Superior temporal gyrus (tissue), 1 donor: Measurements from ENCODE around the gene SLC6A19.

Source experiments
- DNase-seq: peaks from one replicate; pipeline ENCODE4 v3.0.0-alpha.2; 2016; ENCODE audit errors: extremely low spot score

The SLC6A19 gene

DNA sequence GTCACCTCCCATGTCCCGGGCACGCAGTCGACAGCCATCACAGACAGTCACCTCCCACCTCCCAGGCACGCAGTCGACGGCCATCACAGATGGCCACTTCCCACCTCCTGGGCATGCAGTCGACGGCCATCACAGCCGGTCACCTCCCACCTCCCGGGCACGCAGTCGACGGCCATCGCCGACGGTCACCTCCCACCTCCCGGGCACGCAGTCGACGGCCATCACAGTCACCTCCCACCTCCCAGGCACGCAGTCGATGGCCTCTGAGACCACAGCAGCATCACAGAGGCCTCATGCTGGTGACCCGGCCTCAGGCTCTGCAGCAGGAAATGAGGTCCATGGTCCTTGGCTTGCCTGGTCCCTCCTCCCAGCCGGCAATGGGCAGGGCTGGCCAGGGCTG lies 5.5 kb upstream of the SLC6A19 start:
- no peak for DNase-seq

DNA sequence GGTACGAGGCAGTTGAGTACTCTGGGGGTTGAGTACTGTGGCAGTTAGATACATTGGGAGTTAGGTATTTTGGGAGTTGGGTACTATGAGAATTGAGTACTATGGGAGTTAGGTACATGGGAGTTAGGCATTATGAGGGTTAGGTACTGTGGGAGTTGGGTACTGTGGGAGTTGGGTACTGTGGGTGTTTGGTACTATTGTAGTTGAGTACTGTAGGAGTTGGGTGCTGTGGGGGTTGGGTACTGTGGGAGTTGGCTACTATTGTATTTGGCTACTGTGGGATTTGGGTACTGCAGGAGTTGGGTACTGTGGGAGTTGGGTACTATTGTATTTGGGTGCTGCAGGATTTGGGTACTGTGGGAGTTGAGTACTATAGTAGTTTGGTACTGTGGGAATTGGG lies 4.8 kb upstream of the SLC6A19 start:
- no peak for DNase-seq

DNA sequence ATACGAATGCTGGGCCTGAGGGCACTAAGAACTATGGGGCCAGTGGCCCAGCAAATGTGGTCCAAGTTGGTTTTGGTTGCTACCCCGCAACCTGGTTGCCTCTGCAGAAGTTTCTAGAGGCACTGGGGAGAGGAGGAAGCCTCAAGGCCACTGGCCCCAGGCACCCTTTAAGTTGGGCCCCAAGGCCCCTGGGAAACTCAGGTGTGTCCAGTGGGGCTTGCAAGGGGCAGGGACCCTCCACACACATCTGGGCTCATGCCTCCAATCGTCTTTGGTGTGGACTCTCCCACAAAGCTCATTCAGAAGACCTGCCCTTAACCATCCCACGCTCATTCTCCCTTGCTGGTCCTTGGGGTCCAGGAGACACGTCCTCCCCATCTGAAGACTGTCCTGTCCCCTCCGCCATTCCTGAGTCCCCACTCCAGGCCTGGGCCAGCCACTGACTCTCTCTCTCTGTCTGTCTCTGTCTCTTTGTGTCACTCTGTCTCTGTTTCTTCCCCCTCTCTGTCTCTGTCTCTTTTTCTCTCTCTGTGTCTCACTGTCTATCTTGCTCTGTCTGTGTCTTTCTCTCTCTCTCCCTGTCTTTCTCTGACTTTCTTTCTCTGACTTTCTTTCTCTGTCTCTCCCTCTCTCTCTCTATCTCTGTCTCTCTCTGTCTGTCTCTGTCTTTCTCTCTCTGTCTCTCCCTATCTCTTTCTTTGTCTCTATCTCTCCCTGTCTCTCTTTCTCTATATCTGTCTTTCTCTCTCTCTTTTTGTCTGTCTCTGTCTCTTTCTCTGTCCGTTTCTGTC lies 3.3 kb upstream of the SLC6A19 start:
- no peak for DNase-seq

DNA sequence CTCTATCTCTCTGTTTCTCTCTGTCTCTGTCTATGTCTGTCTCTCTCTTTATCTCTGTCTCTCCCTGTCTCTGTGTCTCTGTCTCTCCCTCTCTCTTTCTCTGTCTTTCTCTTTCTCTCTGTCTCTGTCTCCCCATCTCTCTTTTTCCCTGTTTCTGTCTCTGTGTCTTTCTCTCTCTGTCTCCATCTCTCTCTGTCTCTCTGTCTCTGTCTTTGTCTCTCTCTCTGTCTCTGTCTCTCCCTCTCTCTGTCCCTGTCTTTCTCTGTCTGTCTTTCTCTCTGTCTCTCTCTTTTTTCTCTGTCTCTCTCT lies 2.1 kb upstream of the SLC6A19 start:
- DNase-seq: no peak

DNA sequence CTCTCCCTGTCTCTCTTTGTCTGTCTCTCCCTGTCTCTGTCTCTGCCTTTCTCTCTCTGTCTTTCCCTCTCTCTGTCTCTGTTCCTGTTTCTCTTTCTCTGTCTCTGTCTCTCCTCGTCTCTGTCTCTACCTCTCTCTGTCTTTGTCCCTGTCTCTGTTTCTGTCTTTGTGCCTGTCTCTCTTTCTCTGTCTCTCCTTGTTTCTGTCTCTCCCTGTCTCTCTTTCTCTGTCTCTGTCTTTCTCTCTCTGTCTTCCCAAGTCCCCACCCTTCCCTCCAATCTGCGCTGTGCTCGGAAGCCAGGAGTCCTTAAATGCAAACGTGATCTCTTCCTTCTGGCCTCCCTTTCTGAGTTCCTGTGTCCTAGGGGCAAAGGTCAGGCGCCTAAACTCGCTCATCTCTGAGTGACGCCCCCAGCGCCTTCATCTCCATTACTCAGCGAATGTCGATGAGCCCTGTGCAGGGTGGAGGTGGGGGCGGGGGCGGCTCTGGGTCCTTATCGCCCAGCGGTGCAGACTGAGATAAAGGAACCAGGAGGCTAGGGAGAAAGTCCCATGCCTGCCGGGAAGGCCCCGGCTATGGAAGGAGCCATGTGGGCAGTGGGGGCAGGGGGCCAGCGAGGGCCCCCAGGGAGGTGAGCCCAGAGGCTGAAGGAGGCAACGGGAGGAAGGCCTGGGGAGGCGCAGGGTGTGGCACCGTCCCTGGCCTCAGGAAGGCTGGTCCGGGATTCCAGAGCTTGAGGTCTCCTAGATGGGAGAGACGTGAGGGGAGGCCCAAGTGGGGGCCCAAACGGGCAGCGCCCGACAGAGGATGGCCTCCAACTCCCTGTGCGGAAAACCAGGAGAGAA lies 1.5 kb upstream of the SLC6A19 start:
- DNase-seq: no peak

DNA sequence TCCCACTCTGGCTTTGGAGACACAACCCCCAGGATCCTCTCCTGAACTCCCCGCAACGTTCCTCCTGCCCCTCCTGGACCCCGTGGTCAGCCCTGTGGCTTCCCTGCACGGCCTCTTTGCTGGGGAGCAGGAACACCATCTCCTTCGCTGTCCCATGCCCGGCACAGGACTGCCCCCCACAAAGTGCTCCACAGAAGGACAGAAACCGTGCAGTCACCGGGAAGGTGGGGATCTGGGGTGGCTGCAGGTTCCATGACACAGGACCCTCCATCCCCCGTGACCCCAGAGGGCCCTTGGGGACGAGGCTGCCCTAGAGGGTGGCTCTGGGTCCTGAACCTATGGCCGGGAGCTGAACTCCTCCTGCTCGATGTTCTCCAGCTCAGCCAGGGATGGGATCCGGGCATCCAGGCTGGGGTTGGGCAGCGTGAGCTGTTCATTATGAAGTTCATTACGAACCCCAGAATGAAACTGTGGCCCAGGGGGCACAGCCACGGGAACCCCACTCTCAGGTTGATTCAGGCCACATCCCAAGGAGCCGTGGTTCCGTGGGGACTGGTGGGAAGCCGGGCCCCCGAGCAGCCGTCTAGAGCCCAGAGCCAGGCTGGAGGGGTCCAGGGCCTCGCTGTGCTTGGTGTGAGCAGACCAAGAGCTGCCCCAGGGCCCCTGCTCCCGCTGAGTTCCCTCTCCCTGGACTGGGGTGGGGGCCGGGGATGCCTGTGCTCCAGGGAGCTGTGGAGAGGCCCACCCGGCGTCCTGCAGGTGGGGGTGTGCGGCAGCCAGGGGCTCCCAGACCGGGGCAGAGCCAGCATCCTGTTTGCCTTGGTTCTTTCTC lies 684 bp upstream of the SLC6A19 start:
- no peak for DNase-seq

DNA sequence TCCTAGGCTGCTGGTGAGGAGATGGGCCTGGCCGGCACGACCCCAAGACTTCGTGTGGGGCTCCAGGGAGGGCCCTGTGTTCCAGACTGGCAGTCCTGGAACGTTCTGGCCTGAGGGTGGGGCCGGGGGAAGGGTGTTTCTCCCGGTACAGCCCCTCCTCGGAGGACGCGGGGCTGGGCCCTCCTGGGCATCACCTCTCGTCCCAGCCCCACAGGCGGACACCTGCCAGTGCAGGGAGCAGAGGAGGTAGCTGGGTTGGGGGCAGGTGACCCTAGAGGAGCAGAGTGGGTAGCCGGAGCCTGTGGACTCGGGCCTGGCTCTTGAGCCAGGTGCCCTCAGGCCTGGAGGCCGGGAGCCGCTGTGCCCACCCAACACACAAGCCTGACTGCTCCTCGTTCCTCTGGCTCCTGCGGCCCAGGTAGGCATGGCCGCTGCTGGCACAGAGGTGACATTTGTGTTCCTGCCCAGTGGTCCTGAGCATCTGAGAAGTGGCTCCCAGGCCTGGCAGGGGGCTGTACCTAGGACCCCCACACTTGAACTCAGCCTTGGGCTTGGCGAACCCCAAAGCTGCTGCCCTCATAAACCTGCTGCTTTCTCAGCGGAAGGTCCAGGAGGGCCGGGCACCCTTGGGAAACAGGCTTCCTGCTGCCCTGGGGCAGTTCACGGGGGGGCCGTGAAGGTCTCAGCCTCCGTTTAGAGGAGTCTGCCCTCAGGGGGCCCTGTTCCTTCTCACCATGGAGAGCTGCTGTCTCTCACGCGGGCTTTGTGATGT lies 817 bp downstream of the SLC6A19 start:
- DNase-seq: no peak

DNA sequence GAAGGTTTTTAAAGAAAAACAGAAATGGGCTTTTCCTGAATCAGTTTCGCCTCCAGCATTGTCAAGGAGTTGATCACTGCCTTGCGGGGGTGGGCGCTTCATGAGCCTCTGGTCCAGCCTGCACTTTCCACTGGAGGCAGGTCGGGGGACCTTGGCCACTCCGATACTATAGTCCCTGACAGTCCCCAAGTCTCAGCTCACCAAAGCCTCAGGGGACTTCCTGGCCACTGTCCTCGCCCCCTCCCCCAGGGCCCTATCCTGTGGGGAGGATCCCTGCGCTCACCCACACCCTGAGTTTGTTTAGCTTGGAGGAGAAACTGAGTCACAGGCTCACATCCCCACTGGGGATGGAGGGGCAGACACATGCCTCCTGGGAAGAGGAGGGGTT lies 1.4 kb downstream of the SLC6A19 start:
- no peak for DNase-seq

DNA sequence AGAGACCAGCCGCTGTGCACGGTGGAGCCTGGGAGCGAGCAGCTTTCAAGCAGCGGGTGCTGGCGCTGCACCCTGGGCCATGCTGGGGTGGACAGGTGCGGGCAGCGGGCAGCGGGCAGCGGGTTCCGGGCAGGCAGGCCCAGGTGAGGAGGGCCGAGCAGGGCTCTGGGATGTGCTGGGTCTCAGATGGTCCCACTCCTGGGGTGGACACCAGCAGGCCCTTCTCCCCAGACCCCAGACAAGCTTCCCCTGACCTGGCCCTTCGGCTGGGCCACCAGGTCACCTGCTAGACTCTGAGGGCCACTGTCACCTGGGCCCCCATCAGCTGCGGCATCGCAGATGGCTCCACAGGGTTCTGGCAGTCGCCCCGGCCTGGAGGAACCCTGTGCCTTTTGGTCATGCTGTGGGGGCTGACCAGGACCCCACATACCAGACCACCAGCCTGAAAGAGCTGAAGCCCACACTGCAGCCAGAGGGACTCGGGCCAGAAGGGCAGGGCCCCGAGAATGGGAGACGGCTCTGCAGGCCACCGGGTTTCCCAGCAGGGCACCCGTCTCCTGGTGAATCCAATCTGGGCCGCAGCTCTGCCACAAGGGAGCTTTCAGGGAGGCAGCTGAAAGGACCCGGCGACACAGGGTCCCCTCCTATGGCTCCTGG lies 2.0 kb downstream of the SLC6A19 start:
- no peak for DNase-seq

DNA sequence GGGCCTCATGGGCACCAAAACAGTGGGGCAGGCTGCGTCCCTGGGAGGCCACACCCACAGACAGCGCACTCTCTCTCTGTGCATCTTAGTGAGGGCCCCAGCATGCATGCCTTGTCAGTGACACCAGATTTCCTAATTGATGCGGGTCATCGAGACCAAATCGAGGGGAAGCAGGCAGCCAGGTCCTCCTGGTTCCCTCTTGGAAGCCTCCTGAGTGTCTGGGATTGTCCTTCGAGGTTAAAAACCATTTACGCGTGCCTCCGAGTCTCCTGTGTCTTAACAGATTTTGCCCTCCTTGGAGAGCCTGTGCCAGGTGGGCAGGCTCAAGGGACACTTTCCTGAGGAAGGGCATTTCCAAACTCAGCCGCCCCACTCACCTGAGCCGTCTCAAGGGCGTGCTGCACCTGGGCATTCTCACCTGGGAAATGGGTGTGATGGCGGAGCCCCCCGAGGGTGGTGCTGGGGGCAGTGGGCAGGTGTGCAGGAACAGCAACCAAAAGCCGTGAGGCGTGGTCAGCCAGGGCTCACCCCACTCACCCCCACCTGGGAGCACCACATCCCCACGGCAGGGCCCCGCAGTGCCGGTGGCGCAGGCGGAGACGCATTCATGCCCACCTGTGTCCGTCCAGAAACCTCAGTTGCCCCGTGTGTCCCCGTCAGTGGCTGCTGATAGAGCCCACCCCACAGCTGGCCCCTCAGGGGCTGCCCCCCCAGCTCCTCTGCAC lies 2.7 kb downstream of the SLC6A19 start:
- DNase-seq: no peak

DNA sequence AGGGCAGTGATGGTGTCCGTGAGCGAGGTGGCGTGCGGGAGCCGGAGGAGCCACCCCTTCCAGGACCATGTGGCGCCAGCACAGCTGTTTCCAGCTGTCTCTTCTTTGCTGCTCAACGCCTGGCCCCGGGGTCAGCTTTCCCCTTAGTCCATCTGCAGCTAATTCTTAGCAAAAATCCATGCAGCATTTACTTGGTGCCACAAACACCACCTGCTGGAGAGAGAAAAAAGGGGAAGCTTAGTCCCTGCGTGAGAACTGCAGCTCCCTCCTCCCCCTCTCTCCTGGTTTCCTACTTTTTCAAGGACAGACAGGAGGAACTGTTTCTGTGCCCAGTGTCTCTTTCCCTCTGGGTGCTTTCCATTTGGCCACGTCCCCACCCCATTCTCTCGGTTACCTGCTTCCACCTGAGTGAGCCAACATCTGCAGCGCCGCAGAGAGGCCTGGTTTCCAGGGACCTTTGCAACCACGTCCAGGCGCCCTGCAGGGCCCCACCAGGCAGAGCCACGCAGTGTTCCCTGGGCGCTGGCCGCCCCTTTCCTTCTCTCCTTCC lies 3.4 kb downstream of the SLC6A19 start:
- DNase-seq: peak; percentile 29

DNA sequence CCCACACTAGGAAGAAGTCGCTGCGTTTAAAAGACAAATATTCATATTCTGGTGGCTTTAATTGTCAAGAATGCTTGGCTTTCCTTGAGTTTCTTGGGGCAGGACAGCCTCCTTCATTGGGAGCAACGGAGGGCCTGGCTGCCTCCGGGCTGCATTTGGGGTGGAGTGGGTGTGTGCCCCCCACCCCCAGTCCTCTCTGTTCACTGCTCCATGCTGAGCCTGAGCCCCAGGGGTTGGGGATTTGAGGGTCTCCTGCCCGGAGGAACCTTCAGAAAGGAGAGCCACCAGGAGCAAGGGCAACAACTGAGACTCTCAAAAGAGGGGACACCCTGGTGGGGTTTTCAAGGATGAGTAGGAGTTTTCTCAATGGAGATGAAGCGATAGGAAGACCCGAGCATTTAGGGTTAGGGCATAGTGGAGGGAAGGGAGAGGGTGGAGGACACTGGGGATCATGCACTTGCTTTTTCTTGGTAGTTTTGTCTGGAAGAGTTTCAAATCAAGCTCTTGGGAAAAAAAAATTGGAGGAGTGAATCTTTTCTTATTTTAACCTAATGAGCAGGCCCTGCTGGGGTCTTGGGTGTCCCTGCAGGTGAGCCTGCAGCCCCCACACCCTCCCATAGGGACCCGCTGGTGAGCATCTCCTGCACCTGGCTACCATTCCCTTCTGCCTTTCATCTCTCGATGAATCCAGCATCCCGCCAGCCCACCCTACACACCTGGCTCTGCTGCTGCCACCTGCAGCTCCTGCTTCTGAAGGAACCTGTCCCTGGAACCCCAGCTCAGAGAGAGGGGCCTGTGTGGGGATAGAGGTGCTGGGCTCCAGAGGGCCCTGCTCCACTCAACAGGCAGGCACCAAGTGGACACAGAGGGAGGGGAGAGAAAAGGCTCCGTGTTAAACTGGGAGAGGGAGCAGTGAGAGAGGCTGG lies 4.1 kb downstream of the SLC6A19 start:
- no peak for DNase-seq

DNA sequence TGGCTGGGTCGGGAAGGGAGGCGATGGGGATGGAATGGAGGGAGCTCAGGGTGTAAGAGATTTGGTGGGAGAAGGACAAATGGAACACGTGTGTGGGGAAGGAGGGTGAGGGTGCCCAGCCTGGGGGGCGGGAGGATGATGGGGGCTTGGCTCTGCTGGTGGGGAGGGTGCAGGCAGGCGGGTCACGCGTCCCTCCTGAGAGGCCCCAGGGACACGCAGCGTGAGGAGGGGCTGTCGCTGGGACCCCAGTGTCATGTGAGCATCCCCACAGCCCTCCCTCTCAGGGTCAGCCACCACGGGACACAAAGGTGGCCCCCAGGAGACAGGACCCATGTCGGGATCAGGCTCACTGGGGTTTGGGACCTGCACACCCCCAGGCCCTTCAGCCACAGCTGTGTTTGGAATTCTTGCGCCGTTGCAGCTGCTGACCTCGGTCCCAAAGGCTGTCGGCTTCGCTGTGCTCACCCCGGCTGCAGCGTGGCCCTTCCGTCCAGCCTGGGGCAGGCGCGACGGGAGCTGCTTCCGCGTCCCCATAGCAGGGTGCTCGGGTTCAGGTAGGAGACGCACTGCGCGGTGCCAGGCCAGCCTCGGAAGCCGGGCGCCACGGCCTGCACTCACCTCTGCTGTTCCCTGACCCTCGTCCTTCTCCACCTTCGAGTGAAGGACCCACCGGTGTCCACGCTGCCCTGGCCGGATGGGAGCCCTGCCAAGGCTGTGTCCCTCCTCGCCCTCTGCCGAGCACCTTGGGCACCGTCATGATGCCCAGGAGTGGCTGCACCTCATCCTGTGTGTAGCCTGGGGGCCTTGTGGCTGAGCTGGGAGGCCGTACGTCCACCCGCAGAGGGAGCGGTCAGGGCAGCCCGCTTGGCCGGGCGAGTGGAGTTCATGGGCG lies 5.4 kb downstream of the SLC6A19 start:
- no peak for DNase-seq

DNA sequence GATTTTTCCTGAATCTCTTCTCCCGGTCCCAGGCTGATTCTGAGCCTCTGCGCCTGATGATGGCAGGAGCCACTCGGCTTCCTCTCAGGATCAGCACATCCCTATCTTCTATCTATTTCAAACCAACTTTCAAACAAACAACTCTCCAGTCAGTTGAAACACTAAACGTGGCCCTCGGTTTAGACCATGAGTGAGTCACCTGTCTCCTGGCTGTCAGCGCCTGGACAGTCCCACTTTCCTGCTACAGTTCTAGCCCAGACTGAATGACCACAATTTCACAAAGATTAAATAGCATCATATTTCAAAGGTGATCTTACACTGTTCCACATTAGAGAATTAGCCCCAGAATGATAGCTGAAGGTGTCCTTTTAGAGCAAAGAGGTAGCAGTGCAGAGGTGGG lies 6.2 kb downstream of the SLC6A19 start:
- no peak for DNase-seq

DNA sequence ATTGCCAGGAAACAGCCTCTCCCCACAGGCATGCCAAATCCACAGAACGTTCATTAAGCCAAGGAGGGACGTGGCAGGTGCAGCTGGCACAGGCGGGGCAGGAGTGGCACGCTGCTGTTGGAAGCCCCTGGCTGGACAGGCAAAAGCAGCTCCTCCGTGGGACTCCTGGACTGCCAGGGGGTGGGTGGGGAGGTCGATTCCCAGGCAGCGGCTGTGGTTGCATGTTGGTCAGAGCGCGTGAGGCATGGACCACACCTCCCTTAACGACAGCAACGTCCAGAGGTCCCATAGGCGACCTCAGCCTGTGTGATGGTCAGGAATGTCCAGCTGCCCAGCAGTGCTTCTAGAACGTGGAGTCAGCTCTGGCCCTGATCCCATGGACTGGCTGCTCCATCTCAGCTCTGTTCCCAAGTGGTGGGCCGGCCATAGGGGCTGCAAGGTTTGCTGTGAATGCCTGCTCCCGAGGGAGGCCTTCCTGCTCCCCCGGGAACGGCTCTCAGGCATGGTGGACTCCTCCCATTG lies 6.9 kb downstream of the SLC6A19 start:
- DNase-seq: no peak

DNA sequence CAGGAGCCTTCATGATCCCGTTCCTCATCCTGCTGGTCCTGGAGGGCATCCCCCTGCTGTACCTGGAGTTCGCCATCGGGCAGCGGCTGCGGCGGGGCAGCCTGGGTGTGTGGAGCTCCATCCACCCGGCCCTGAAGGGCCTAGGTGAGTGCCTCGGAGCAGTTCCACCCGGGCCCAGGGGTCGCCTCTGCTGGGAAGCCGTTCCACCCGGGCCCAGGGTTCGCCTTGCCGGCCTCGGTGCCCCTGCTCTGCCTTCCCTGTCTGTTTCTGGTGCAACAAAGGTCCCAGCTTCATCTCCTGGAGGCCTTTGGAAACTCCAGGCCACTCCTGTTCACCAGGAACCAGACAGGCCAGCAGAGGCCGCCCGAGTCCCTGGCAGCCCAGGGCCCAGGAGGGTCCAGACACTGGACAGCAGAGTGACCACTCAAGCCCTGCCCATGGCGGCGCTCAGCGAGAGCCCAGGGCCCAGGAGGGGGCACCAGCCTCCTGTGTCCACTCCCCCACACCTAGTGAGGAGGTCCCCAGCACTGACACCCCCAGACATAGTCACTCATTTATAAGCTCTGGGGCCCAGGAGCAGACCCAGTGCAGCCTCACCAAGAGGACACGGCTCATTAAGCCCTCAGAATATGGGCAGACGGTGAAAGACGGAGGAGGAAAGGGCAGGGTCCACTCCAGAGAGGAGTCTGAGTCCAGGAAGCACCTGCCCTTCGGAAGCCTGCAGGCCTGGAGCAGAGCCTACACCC lies 7.5 kb downstream of the SLC6A19 start:
- no peak for DNase-seq

DNA sequence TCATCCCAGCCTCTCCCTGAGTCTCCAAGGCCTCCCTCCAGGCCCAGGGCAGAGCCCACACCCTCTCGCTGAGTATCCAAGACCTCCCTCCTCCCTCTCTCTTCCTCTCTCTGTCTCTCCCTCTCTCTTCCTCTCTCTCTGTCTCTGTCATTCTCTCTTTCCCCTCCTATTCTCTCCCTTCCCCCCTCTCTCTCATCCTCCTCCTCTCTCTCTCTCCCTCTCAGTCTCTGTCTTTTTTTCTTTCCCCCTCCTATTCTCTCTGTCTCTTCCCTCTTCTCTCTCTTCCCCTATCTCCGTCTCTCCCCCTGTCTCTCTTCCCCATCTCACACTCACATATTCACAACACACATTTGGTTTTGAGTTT lies 8.1 kb downstream of the SLC6A19 start:
- DNase-seq: no peak
